HG02763 (cell line): ENCODE measurements around the gene FHIT.
"Not testable (repeated sequence)": the region's sequence is repeated elsewhere in the genome, so short reads cannot be mapped to it uniquely, and the experiment has no call there.

Experiments used
- ATAC-seq: cut with Tn5 transposase; IDR thresholded peaks from one replicate; pipeline ENCODE4 v1.9.1; 2021; ENCODE audit warnings: mild to moderate bottlenecking, moderate library complexity; ENCODE audit not compliant: unreplicated experiment

FHIT gene

GRCh38 chr3:61117045-61117898 lies 134.0 kb downstream of the FHIT start:
- no peak for ATAC-seq

- ATAC-seq: no peak
Measured at GRCh38 chr3:61114316-61114953, 136.8 kb downstream of the FHIT start.

GRCh38 chr3:61111825-61112224 lies 139.4 kb downstream of the FHIT start:
- ATAC-seq: peak; percentile 54

- ATAC-seq: no peak
Measured at GRCh38 chr3:61110576-61110975, 140.7 kb downstream of the FHIT start.

- ATAC-seq: no peak
Measured at GRCh38 chr3:61108247-61109019, 142.8 kb downstream of the FHIT start.

- ATAC-seq: no peak
Measured at GRCh38 chr3:61094608-61095007, 156.6 kb downstream of the FHIT start.

- no peak for ATAC-seq
Measured at GRCh38 chr3:61093364-61093763, 157.9 kb downstream of the FHIT start.

- ATAC-seq: no peak
Measured at GRCh38 chr3:61092870-61093269, 158.4 kb downstream of the FHIT start.

- ATAC-seq: no peak
Measured at GRCh38 chr3:61090389-61091169, 160.7 kb downstream of the FHIT start.

GRCh38 chr3:61087465-61087864 lies 163.8 kb downstream of the FHIT start:
- ATAC-seq: no peak

- ATAC-seq: no peak
Measured at GRCh38 chr3:61081554-61081953, 169.7 kb downstream of the FHIT start.

- ATAC-seq: no peak
Measured at GRCh38 chr3:61080737-61081445, 170.4 kb downstream of the FHIT start.

- no peak for ATAC-seq
Measured at GRCh38 chr3:61078048-61078752, 173.1 kb downstream of the FHIT start.

- no peak for ATAC-seq
Measured at GRCh38 chr3:61077551-61077950, 173.7 kb downstream of the FHIT start.

- ATAC-seq: no peak
Measured at GRCh38 chr3:61074783-61075182, 176.5 kb downstream of the FHIT start.

GRCh38 chr3:61073566-61074165 lies 177.6 kb downstream of the FHIT start:
- ATAC-seq: no peak

GRCh38 chr3:61068084-61068483 lies 183.2 kb downstream of the FHIT start:
- no peak for ATAC-seq

- ATAC-seq: no peak
Measured at GRCh38 chr3:61066800-61067199, 184.5 kb downstream of the FHIT start.

GRCh38 chr3:61066222-61066621 lies 185.0 kb downstream of the FHIT start:
- not testable (repeated sequence) for ATAC-seq
